ENCODE data around the gene SLC2A5.

GRCh38 chr1:9058465-9058864, 11.0 kb downstream of the SLC2A5 start:
- TF ChIP-seq, protein P1, sequence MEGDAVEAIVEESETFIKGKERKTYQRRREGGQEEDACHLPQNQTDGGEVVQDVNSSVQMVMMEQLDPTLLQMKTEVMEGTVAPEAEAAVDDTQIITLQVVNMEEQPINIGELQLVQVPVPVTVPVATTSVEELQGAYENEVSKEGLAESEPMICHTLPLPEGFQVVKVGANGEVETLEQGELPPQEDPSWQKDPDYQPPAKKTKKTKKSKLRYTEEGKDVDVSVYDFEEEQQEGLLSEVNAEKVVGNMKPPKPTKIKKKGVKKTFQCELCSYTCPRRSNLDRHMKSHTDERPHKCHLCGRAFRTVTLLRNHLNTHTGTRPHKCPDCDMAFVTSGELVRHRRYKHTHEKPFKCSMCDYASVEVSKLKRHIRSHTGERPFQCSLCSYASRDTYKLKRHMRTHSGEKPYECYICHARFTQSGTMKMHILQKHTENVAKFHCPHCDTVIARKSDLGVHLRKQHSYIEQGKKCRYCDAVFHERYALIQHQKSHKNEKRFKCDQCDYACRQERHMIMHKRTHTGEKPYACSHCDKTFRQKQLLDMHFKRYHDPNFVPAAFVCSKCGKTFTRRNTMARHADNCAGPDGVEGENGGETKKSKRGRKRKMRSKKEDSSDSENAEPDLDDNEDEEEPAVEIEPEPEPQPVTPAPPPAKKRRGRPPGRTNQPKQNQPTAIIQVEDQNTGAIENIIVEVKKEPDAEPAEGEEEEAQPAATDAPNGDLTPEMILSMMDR (conservative IDR thresholded peaks at IDR 0.05; ENCODE audit: low read depth, low read length), result 0 out of 2 replicates have a peak, but pooled peaks have one; percentile 20
- no peak for TF ChIP-seq EZH2phosphoT487 (IDR thresholded peaks at IDR 0.05; ENCODE audit: borderline replicate concordance, low read length)

All from PC-3 (cell line).